HG03139 (cell line): ENCODE data around the gene APLF.
A peak's percentile ranks its signal among the peaks of the same experiment; 100 is the strongest.
"Not testable (repeated sequence)": the region's sequence is repeated elsewhere in the genome, so short reads cannot be mapped to it uniquely, and the experiment has no call there.

ENCODE experiments used
- ATAC-seq: cut with Tn5 transposase; IDR thresholded peaks from one replicate; pipeline ENCODE4 v1.9.1; 2021; ENCODE audit not compliant: unreplicated experiment

The APLF gene

DNA sequence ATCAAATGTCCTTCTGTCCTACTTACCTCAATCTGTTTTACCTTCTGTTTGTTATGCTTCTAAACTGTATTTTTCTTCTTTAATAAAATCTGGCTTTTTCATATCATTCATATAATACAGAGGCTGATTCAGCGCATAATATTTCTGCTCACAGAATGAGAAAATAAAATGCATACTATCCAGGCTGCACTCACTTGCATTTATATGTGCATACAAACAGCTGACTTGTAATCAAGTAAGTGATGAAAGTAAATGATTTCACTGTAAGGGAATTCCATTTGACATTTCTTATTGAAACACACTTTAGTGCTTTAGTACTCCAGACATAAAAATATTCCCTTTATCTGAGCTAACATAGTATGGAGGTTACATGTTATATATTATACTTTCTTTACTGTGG is 100.7 kb downstream of the APLF start:
- ATAC-seq = no peak

DNA sequence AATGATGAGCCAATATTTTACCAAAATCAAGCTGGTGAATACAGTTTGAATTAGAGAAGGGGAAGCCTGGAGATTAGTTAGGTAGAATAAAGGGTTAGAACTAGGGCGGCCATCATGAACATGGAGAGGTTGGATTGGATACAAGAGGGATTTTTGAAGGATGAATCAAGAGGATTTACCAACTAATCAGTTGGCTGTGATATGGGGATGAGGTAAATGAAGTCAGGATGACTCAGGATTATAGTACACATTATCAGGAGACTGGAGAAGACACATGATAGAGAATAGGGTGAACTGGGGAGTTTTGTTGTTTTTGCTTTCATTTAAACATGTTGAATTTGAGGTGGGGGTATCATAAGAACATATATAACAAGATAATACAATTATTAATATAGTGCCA is 102.2 kb downstream of the APLF start:
- ATAC-seq = no peak

DNA sequence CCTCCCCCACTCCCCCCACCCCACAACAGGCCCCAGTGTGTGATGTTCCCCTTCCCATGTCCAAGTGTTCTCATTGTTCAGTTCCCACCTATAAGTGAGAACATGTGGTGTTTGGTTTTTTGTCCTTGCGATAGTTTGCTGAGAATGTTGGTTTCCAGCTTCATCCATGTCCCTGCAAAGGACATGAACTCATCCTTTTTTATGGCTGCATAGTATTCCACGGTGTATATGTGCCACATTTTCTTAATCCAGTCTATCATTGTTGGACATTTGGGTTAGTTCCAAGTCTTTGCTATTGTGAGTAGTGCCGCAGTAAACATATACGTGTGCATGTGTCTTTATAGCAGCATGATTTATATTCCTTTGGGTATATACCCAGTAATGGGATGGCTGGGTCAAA is 103.0 kb downstream of the APLF start:
- not testable (repeated sequence) for ATAC-seq

DNA sequence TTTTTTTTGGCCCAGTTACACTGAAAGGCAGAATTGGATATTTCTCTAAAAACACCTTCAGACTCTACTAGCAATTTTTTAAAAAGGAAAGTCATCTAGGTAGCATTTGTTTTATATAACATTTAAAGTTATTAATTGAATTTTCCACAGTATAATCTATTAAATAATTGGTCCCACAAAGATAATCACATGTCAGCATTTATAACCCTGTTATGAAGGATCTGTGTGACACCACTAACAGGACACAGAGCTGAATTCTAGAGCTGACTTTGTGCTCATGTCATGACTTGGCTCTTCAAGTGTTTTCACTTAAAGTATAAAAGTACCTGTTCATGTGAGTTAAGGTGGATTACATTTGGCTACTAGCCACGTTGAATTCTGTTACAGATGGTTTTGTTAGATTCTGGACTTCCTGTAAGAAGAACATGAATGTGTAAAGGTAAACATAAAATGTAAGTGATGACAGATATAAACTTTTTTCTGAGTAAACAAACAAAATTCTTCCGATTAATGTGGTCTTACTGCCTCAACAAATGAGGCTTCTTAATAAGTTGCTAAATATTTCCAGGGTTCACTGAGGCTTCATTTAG is 106.9 kb downstream of the APLF start:
- no peak for ATAC-seq

DNA sequence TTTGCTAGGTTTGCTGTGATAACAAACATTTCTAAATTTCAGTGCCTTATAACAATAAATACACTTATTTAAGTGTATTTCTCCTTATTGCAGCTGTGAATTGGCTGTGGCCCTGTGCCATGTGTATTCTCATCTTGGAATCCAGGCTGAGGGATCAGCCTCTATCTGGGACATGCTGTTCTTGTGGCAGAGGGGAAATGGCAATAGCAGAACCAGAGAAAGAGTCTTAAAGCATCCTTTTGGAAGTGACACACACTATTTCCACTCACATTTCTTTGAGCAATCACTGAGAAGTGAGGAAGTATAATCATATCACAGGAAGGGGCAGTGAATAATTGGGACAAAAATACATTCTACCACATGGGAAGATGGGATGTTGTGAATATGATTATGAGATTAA is 109.8 kb downstream of the APLF start:
- ATAC-seq = no peak

DNA sequence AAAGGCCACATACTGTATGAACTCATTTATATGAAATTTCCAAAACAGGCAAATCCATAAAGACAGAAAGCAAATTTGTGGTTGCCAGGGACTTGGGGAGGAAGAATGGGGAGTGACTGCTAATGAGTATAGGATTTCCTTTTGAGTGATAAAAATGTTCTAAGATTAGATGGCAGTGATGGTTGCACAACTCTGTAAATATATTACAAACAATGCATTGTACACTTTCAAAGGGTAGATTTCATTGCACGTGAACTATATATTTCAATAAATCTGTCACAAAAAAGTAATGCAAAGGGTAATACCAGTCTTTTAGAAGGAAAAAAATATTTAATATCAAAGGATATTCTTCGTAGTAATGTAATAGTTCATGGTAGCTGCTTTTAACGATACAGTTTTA is 112.3 kb downstream of the APLF start:
- ATAC-seq = no peak

DNA sequence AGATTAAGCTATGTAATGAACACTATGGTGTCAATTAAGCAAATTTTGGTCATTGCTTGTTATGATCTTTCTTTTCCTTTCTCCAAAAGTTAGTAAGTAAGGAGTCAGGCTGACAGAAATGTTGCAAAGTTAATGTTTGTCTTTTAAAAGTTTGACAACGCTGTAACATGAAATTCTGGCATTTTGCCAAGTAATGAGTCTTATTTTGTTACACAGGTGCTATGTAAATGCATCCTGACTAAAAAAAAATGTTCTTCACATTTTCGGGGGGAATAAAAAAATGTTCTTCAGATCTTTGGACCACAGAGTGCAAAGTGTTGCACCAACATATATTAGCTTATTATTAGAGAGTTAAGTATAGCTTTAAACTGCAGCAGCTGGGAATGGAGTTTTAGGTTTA is 121.2 kb downstream of the APLF start:
- ATAC-seq = no peak

- no peak for ATAC-seq
Measured at GRCh38 chr2:68589963-68590362, 122.6 kb downstream of the APLF start.

- ATAC-seq = no peak
Measured at GRCh38 chr2:68590702-68591101, 123.3 kb downstream of the APLF start.

DNA sequence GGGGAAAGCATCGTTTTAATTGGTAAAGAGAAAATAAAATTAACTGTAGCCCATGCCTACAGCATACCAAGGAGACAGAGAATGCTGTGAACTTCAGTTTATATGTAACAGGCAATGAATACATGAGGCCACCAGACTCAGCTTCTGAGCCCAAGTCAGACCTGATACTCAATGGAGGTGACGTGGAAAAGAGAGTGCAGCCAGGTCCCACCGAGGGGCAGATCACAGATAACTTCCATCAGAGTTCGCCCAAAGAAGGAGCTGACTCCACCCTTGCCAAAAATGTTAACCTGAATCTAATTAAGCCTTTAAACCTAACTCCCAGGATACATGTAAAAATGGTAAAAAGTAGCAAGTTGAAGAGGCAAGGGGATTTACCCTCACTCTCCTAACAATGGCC is 123.8 kb downstream of the APLF start:
- no peak for ATAC-seq

DNA sequence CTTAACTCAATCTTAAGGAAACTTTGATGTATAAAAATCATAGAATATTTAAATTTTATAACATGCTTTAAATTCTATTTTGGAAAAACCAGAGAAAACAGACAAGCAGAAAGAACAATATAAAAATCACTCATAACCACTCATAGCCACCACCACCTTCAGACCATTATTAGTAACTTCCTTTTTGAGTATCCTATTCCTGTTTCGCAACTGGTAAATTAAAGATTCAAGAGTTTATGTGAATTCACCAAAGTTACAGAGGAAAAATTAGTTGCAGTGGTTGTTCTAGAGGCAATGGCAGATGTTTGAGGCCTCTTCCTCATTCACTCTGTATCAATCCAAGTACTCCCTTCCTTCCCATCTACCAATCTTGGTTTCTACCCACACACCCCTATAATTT is 126.7 kb downstream of the APLF start:
- no peak for ATAC-seq

DNA sequence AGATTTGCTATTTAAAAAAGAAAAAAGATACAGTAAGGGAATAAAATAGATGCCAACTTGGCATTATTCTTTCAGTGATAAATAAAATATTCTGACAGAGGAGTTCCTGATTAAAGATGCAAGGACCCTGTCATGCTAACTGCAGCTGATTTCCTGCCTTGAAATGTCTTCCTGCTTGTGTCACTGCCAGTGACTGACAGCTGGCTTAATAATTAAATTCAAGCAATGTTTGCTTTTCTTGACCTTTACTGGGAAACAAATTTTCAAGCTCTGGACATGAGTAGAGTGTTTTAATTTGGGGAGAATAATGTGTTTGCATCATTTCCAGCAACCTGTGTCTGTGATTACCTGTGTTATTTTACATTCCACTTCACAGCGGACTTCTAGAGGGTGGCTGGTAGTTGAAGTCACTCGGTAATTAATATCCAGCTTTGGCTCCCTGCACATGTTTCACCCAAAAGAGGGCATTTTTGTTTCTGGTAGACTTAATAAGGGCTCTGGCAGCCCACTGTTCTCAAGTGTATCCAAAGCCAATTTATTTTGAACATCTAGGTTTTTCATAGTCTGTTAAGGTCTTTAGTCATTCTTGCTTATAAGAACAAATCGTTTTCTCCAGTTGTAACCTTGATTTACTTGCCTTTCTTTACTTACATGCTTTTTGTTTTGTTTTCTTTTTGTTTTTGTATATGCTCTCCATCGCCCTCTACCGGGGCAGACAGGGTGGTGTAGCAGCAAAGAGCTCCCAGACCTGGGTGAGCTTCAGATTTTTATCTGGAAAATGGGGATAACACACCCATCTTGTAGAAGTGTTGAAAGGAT is 127.5 kb downstream of the APLF start:
- ATAC-seq = peak; percentile 48

DNA sequence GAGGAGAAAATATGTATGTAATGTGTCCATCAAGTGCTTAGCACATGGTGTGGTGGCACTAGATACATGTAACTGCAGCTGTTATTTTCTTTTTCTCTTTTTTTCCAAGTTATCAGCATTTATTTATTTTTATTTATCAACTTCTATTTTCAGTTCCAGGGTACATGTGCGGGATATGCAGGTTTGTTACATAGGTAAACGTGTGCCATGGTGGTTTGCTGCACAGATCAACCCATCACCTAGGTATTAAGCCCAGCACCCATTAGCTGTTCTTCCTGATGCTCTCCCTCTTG is 128.1 kb downstream of the APLF start:
- ATAC-seq = not testable (repeated sequence)

DNA sequence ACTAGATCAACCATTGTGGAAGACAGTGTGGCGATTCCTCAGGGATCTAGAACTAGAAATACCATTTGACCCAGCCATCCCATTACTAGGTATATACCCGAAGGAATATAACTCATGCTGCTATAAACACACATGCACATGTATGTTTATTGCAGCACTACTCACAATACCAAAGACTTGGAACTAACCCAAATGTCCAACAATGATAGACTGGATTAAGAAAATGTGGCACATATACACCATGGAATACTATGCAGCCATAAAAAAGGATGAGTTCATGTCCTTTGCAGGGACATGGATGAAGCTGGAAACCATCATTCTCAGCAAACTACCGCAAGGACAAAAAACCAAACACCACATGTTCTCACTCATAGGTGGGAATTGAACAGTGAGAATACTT is 133.1 kb downstream of the APLF start:
- not testable (repeated sequence) for ATAC-seq

DNA sequence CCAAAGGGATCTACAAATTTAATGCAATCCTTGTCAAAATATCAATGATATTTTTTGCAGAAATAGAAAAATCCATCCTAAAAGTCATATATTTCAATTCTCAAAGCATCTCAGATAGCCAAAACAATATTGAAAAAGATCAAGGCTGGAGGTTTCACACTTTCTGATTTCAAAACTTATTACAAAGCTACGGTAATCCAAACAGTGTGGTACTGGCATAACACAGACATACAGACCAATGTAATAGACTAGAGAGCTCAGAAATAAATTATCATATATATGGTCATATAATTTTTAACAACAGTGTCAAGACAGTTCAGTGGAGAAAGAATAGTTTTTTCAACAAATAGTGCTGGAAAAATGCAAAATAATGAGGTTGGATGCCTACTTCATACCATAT is 135.7 kb downstream of the APLF start:
- no peak for ATAC-seq

DNA sequence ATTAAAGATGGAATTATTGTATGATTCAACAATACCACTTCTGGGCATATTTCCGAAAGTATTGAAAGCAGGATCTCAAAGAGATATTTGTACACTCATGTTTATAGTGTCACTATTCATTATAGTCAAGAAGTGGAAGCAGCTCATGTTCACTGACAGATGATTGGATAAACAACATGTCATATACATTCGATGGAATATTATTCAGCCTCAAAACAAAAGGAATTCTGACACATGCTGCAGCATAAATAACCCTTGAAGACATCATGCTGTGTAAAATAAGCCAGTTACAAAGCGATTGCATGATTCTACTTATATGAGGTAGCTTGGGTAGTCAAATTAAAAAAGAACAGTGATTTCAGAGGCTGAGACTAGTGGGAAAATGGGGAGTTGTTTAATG is 136.7 kb downstream of the APLF start:
- no peak for ATAC-seq

DNA sequence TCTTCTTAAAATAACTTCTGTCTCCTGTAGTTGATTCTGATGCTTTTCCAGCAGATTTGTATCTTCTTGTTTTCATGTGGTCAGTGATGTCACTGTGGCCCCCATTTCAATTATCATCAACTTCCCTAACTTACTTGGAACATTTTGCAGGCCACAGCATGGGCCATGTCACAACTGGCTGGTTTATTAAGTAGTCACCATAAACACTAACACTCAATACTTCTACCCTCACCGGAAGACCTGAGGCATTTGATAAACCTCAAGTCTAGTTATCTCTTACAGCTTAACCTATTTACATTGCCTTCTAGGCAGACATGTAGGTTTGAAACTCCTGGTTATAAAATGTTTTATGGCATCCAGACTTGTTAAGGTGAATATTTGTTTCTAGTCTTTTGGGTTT is 138.6 kb downstream of the APLF start:
- ATAC-seq = no peak

DNA sequence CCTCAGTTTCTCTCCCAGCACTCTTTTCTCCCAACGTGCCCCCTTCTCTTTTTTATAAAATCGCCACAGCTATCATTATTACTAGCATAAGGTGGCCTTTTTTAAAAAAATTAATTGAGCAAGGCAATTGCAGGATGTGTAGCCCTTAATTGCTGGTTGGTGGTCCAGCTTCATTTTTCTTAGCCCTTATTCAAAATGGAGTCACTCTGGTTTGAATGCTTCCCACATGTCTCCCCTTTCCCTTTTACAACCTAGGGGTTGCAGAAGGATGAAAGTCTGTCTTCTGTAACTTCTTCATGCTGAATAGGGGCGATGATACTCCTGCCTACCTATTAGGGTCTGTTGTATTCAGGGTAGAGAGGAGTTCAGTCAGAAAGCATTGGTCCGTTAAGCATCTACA is 139.4 kb downstream of the APLF start:
- no peak for ATAC-seq

GRCh38 chr2:68607837-68608236 is 140.5 kb downstream of the APLF start:
- no peak for ATAC-seq

DNA sequence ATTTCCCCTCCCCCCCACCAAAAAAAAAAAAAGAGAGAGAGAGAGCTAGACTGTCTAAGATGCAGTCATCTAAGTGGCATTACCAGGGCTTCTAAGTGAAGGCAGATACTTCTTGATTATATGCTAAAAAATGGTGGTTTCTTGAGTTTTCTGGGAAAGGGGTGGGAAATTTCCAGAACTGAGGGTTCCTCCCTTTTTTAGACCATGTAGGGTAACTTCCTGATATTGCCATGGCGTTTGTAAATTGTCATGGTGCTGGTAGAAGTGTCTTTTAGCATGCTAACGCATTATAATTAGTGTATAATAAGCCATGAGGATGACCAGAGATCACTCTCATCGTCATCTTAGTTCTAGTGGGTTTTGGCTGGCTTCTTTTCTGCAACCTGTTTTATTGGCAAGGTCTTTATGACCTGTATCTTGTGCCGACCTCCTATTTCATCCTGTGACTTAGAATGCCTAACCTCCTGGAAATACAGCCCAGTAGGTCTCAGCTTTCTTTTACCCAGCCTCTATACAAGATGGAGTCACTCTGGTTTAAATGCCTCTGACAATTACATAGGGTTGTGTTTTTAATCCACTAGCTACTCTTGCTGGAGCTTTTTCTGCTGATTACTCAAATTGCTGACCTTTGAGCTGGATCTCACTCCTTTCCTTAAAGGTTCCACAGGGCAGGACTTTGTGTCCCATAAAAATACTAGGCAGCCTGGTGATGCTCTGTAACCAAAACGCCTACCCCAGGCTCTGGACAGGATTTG is 145.6 kb downstream of the APLF start:
- no peak for ATAC-seq

DNA sequence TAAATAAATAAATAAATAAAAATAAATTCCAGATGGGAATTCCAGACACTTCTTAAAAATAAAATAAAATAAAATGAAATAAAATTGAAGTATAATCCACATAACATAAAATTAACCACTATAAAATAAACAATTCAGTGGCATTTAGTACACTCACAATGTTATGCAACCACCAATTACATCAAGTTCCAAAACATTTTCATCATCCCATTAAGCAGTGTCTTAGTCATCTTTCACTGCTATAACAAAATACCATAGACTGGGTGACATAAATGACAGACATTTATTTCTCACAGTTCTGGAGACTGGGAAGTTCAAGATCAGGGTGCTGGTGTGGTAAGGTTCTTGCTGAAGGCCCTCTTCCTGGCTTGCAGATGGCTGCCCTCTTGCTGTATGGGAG is 153.4 kb downstream of the APLF start:
- ATAC-seq = no peak

DNA sequence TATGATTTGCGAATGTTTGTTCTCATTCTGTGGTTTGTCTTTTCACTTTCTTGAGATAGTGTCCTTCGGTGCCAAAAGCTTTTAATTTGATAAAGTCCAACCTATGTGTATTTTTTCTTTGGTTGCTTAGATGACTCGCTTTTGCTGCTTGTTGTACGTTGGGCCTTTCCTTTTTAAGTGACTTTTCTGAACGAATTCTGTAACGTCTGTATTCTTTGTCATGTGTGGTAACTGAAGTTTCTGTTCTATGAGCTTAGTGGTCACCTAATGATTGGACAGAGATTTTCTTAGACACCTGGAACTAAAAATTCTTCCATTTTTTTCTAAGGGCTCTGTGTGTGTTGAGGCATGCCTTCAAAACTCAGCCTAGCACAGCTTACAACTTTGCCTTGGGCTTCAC is 156.4 kb downstream of the APLF start:
- no peak for ATAC-seq
